HG02970 (cell line): Measurements from ENCODE around the gene UGT1A4.
"Not testable (repeated sequence)": the region's sequence is repeated elsewhere in the genome, so short reads cannot be mapped to it uniquely, and the experiment has no call there.

Experiments
- ATAC-seq: cut with Tn5 transposase; IDR thresholded peaks from one replicate; pipeline ENCODE4 v1.9.1; 2021; ENCODE audit warnings: mild to moderate bottlenecking, moderate library complexity, moderate number of reproducible peaks; ENCODE audit not compliant: unreplicated experiment, low FRiP score

The UGT1A4 gene

GRCh38 chr2:233746475-233747282 is 28.1 kb downstream of the UGT1A4 start:
- no peak for ATAC-seq

GRCh38 chr2:233747283-233747544 is 28.7 kb downstream of the UGT1A4 start:
- ATAC-seq, result no peak

GRCh38 chr2:233750689-233751088 is 32.2 kb downstream of the UGT1A4 start:
- ATAC-seq, result not testable (repeated sequence)

- ATAC-seq, result not testable (repeated sequence)
Measured at GRCh38 chr2:233751212-233752009, 32.9 kb downstream of the UGT1A4 start.

DNA sequence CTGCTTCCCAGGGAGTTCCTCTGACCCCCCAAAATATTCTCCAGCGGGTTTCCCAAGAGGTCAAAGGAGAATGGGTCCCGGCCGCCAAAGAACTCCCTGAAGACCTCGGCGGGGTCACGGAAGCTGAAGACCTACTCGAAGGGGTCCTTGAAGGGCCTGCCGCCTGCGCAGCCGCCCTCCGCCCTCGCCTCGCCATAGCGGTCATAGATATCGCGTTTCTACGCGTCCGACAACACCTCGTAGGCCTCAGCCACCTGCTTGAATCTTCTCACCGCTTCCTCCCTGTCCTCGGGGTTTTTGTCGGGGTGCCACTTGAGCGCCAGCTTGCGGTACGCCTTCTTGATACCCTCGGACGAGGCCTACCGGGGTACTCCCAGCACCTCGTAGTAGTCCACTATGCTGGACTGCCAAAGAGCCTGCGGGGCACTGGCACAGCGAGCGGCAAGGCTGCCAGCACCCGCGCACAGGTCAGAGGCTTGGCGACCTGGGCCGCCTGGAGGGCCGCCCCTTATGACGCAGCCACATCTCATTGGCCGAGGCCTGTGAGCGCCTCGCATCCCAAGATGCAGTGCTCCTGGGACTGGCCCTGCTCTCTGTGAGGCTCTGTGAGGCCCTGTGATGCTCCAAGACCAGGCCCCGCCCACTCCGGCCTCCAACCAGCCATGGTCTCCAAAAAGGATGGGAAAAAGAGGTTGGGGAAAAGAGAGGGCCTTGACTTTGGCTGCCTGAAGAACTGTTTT is 36.5 kb downstream of the UGT1A4 start:
- ATAC-seq, result no peak

DNA sequence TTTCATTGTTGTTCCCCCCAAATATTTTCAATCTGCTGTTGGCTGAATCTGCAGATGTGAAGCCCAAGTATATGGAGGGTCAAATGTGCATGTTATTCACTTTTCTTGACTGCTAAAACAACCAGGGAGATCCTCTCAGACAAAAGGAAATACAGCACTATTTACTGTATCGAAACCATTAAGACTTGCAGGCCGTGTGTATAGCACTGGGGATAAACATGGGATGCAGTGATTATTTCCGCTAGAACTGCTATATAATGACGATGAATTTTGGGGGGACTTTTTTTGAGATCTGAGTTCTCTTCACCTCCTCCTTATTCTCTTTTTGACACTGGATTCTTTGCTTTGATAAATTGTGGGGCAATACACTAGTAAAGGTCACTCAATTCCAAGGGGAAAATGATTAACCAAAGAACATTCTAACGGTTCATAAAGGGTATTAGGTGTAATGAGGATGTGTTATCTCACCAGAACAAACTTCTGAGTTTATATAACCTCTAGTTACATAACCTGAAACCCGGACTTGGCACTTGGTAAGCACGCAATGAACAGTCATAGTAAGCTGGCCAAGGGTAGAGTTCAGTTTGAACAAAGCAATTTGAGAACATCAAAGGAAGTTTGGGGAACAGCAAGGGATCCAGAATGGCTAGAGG is 38.0 kb downstream of the UGT1A4 start:
- no peak for ATAC-seq

- no peak for ATAC-seq
Measured at GRCh38 chr2:233758141-233758540, 39.6 kb downstream of the UGT1A4 start.

GRCh38 chr2:233758849-233759248 is 40.3 kb downstream of the UGT1A4 start:
- ATAC-seq, result no peak

DNA sequence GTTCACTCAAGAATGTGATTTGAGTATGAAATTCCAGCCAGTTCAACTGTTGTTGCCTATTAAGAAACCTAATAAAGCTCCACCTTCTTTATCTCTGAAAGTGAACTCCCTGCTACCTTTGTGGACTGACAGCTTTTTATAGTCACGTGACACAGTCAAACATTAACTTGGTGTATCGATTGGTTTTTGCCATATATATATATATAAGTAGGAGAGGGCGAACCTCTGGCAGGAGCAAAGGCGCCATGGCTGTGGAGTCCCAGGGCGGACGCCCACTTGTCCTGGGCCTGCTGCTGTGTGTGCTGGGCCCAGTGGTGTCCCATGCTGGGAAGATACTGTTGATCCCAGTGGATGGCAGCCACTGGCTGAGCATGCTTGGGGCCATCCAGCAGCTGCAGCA is 41.5 kb downstream of the UGT1A4 start, which contains the start of gene UGT1A1:
UGT1A1 (plus strand) TSS at position 228 of the 400 bp plus-strand sequence; CDS start at position 246, 18 bp downstream.
- no peak for ATAC-seq

- no peak for ATAC-seq
Measured at GRCh38 chr2:233761040-233761769, 42.7 kb downstream of the UGT1A4 start.

GRCh38 chr2:233764264-233764663 is 45.7 kb downstream of the UGT1A4 start:
- no peak for ATAC-seq

DNA sequence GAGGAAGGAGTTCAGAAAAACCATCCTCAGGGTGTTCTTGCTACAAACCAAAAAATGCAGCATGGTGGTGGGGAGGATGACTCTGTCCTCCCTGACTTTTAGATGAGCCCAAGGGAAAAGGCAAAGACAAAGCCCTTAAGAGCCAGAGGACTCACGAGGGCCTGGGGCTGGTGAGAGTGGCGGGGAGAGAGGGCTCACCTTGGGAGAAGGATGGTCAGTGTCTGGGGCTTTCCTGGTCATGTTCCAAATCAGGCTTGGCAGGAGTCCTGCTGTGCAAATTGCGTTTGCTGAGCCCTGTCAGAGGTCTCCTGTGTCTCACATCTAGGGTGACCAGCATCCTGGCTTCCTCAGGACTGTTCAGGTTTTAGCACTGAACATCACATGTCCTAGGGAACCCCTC is 46.2 kb downstream of the UGT1A4 start:
- no peak for ATAC-seq

DNA sequence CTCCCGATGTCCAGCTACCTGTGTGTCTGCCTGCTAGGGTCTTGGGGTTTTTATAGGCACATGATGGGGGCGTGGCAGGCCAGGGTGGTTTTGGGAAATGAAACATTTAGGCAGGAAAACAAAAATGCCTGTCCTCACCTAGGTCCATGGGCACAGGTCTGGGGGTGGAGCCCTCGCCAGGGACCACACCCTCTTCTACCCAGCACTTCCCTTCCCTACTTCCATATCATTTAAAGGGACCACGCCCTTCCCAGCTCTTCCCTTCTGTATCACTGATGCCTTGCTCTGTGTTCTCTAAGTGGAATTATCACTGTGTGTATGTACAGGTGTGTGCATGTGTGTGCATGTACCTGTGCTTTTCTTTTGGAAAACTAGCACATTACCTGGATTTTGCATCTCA is 47.9 kb downstream of the UGT1A4 start:
- no peak for ATAC-seq

DNA sequence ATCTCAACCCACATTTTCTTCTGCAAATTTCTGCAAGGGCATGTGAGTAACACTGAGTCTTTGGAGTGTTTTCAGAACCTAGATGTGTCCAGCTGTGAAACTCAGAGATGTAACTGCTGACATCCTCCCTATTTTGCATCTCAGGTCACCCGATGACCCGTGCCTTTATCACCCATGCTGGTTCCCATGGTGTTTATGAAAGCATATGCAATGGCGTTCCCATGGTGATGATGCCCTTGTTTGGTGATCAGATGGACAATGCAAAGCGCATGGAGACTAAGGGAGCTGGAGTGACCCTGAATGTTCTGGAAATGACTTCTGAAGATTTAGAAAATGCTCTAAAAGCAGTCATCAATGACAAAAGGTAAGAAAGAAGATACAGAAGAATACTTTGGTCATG is 49.5 kb downstream of the UGT1A4 start:
- no peak for ATAC-seq

DNA sequence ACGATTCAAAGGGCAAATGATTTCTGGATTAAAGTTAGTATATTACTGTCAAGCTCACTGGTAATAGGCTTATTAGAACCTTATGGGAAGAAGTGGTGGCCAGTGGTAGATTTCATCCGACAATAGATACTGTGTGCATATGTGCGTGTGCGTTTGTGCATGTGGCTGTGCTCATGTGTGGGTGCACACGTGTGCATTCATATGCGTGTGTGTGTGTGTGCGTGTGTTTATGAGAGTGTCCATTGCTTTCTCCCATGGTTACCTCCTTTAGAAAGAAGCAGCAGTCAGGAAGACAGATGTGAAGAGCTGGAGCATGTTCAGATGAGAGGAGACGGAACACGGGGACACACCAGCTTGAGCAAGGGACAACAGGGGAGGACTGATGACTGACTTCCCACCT is 50.7 kb downstream of the UGT1A4 start:
- no peak for ATAC-seq

DNA sequence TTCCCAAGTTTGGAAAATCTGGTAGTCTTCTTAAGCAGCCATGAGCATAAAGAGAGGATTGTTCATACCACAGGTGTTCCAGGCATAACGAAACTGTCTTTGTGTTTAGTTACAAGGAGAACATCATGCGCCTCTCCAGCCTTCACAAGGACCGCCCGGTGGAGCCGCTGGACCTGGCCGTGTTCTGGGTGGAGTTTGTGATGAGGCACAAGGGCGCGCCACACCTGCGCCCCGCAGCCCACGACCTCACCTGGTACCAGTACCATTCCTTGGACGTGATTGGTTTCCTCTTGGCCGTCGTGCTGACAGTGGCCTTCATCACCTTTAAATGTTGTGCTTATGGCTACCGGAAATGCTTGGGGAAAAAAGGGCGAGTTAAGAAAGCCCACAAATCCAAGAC is 53.6 kb downstream of the UGT1A4 start:
- no peak for ATAC-seq

GRCh38 chr2:233772583-233772982 is 54.0 kb downstream of the UGT1A4 start:
- ATAC-seq, result no peak

GRCh38 chr2:233773854-233774253 is 55.3 kb downstream of the UGT1A4 start:
- no peak for ATAC-seq

GRCh38 chr2:233775414-233775813 is 56.9 kb downstream of the UGT1A4 start:
- no peak for ATAC-seq

DNA sequence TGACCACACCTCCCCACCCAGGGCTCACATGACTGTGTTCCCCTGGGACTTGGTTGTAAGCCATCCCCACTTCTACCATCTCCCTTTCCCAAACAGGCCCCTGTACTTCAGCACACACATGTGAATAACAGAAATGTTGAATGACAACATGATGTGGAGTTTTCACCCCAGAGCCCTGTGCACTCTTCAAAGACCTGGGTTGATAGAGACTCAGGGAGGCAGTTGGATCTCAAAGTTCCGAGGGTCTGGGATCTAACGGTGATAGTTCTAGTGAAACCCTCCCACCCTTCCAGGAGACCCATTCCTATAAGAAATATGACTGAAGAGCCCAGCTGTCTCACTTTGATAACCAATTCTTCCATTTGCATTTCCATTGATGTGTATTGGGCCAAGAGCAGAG is 59.5 kb downstream of the UGT1A4 start, which contains the start of gene MROH2A:
MROH2A (plus strand) TSS at position 301 of the 400 bp plus-strand sequence. CDS start 1,029 bp downstream, outside the sequence.
- ATAC-seq, result no peak
